Esophagus muscularis mucosa (tissue), 4 donors: Measurements from ENCODE around the gene UQCC2. TPM values are rescaled to one million over a fixed set of nuclear protein-coding genes. Genes with fewer than 3 reads are reported as not detected.

Experiments
- DNase-seq: peaks from one replicate; pipeline ENCODE4 v3.0.0-alpha.2; 2017; ENCODE audit errors: extremely low spot score
- H3K27ac ChIP-seq, 4 donors: fragments of 200-600 bp; sonication (generic); replicated peaks in 1 of 4; 1 replicate in 3 of 4; 2 replicates in 1 of 4; pipeline ENCODE4 v1.5.1; 2016 to 2019; ENCODE audit warnings: mild to moderate bottlenecking in 1 of 4
- H3K27me3 ChIP-seq, 4 donors: fragments of 200-600 bp; sonication (generic); one replicate each; pipeline versions ENCODE4 v1.5.1 to v1.6.0; 2016 to 2019
- H3K36me3 ChIP-seq, 4 donors: fragments of 200-600 bp; sonication (generic); one replicate each; pipeline ENCODE4 v1.5.1; 2016 to 2019
- H3K4me1 ChIP-seq, 4 donors: fragments of 200-600 bp; sonication (generic); one replicate each; pipeline ENCODE4 v1.5.1; 2016 to 2019
- H3K4me3 ChIP-seq, 4 donors: fragments of 200-600 bp; sonication (generic); 1 replicate in 2 of 4; 2 replicates in 2 of 4; pipeline ENCODE4 v1.5.1; 2016 to 2019; ENCODE audit warnings: mild to moderate bottlenecking in 4 of 4, moderate library complexity in 1 of 4
- H3K9me3 ChIP-seq, 4 donors: fragments of 200-600 bp; sonication (generic); 1 replicate in 3 of 4; 2 replicates in 1 of 4; pipeline ENCODE4 v1.5.1; 2016 to 2019
- CTCF ChIP-seq, 3 experiments: fragments of 200-600 bp in 2 of 3; fragments of 450-650 bp in 1 of 3; sonication (generic) in 2 of 3; IDR thresholded peaks; one replicate each; pipeline ENCODE4 v1.5.1; 2017 to 2019; ENCODE audit warnings: antibody characterized with exemption in 3 of 3, mild to moderate bottlenecking in 2 of 3, moderate library complexity in 1 of 3
- EP300 ChIP-seq: sonication (generic); formaldehyde crosslinking; IDR thresholded peaks from one replicate; pipeline ENCODE4 v1.6.1; 2017; ENCODE audit warnings: antibody characterized with exemption
- POLR2A ChIP-seq: fragments of 450-650 bp; IDR thresholded peaks from one replicate; pipeline ENCODE4 v1.6.1; 2017; ENCODE audit warnings: antibody characterized with exemption, moderate library complexity, mild to moderate bottlenecking, low read depth
- POLR2AphosphoS5 ChIP-seq, 2 donors: sonication (generic); formaldehyde crosslinking; IDR thresholded peaks; one replicate each; pipeline ENCODE4 v1.6.1; 2017; ENCODE audit warnings: antibody characterized with exemption in 2 of 2
- WGBS: methylation state at CpG from one replicate; pipeline ENCODE4 v1.1.5; 2018; 5-methylcytosine and 5-hydroxymethylcytosine counted together
- intact Hi-C: fragments of 100-400 bp; cut with DNase I; formaldehyde crosslinking; loops from one replicate; pipeline ENCODE4 v1.15.1; 2023
- total RNA-seq, 4 donors: library from RNA; depleted of rRNA; stranded (reverse); fragments of >200 nt; gene quantifications; one replicate each; pipeline versions ENCODE4 v1.1.0 to v1.2.1, GENCODE V29; 2016

Gene UQCC2
- total RNA-seq, 4 donors from 2014 or later, result 9.4 to 22.2 (median 14.7) TPM

- DNase-seq, result no peak
- WGBS, result 94% methylated on average over 5 of the region's 5 CpGs
- Histone ChIP-seq H3K27me3 (peaks cover 0 to 41% (median 0%) of the 10 kb centered on the region in 4 donors), H3K9me3 (no peaks in the 10 kb centered on the region), H3K36me3 (no peaks in the 10 kb centered on the region), H3K27ac (no peak overlapping the region), H3K4me3 (no peak overlapping the region), H3K4me1 (peaks cover 0 to 20% (median 7%) of the 10 kb centered on the region in 4 donors)
- intact Hi-C loops, result no loop called here
- TF ChIP-seq EP300 (no peak), CTCF (IDR thresholded peaks at IDR 0.05) (no peak), POLR2AphosphoS5 (IDR thresholded peaks at IDR 0.05) (no peak), POLR2A (no peak)
These were observed 36.3 kb upstream of the UQCC2 start for GRCh38 chr6:33747823-33748222.

GRCh38 chr6:33746651-33747100, 35.2 kb upstream of the UQCC2 start, which contains the start of gene IP6K3:
IP6K3 (minus strand) TSS chr6:33746905; CDS start chr6:33735476, 11,429 bp downstream.
- TF ChIP-seq EP300 (no peak), POLR2A (peak; percentile 65), POLR2AphosphoS5 (IDR thresholded peaks at IDR 0.05) (peak in 1 of 2 donors; percentile 65), CTCF (IDR thresholded peaks at IDR 0.05) (no peak)
- intact Hi-C loops, result no loop called here
- H3K27me3 ChIP-seq, result peaks cover 0 to 45% (median 0%) of the 10 kb centered on the region in 4 donors
- peaks cover 0 to 20% (median 7%) of the 10 kb centered on the region in 4 donors for H3K4me1 ChIP-seq
- whole genome bisulfite sequencing, result no CpG with 5 or more reads among the region's 10 CpGs
- peak within 1 kb of the TSS; percentile 33 to 46 (median 34) for H3K4me3 ChIP-seq
- DNase-seq, result no peak
- H3K36me3 ChIP-seq, result no peaks in the 10 kb centered on the region
- H3K27ac ChIP-seq, result peak within 1 kb of the TSS; percentile 47 to 57 (median 50)
- H3K9me3 ChIP-seq, result no peaks in the 10 kb centered on the region

GRCh38 chr6:33746036-33746600, 34.6 kb upstream of the UQCC2 start:
- Histone ChIP-seq H3K9me3 (no peaks in the 10 kb centered on the region), H3K27ac (peak overlapping the region; percentile 47 to 57 (median 50)), H3K36me3 (no peaks in the 10 kb centered on the region), H3K4me1 (peaks cover 0 to 20% (median 7%) of the 10 kb centered on the region in 4 donors), H3K4me3 (peak overlapping the region; percentile 33 to 46 (median 34)), H3K27me3 (peaks cover 0 to 48% (median 0%) of the 10 kb centered on the region in 4 donors)
- intact Hi-C loops, result no loop called here
- TF ChIP-seq CTCF (IDR thresholded peaks at IDR 0.05) (no peak), POLR2AphosphoS5 (IDR thresholded peaks at IDR 0.05) (peak in 1 of 2 donors; percentile 26)
- 39% methylated on average over 10 of the region's 14 CpGs for WGBS
- no peak for DNase-seq

- TF ChIP-seq POLR2A (no peak), EP300 (no peak), POLR2AphosphoS5 (IDR thresholded peaks at IDR 0.05) (no peak), CTCF (IDR thresholded peaks at IDR 0.05) (no peak)
- 83% methylated on average over 7 of the region's 7 CpGs for WGBS
- DNase-seq, result no peak
- H3K9me3 ChIP-seq, result no peaks in the 10 kb centered on the region
- peaks cover 0 to 50% (median 0%) of the 10 kb centered on the region in 4 donors for H3K27me3 ChIP-seq
- H3K36me3 ChIP-seq, result no peaks in the 10 kb centered on the region
- H3K4me1 ChIP-seq, result peaks cover 0 to 20% (median 7%) of the 10 kb centered on the region in 4 donors
- H3K4me3 ChIP-seq, result peak overlapping the region; percentile 33 to 46 (median 34)
- intact Hi-C loops, result no loop called here
- H3K27ac ChIP-seq, result peak overlapping the region in 3 of 4 donors; percentile 37 to 47 (median 44)
These were observed 34.0 kb upstream of the UQCC2 start for GRCh38 chr6:33745548-33745947.
